GM19468 (cell line): ENCODE results near the gene SF3B3.
"Not testable (repeated sequence)": the region's sequence is repeated elsewhere in the genome, so short reads cannot be mapped to it uniquely, and the experiment has no call there.

ENCODE experiments used
- ATAC-seq: cut with Tn5 transposase; IDR thresholded peaks from one replicate; pipeline ENCODE4 v1.9.1; 2021; ENCODE audit warnings: mild to moderate bottlenecking, moderate library complexity, moderate number of reproducible peaks; ENCODE audit not compliant: unreplicated experiment; ENCODE audit errors: extremely low read depth

The SF3B3 gene

DNA sequence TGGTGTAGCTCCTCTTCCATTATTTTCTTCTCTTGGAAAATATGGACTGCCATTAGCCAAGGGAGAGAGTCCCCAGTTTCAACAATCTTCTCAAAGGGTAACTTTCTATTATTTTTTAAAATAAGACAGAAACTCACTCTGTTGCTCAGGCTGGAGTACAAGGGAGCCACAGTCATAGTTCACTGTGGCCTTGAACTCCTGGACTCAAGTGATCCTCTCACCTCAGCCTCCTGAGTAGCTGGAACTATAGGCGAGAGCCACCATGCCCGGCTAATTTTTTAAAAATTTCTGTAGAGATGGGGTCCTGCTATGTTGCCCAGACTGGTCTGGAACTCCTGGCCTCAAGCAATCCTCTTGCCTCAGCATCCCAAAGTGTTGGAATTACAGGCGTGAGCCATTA lies 13.4 kb upstream of the SF3B3 start:
- no peak for ATAC-seq

DNA sequence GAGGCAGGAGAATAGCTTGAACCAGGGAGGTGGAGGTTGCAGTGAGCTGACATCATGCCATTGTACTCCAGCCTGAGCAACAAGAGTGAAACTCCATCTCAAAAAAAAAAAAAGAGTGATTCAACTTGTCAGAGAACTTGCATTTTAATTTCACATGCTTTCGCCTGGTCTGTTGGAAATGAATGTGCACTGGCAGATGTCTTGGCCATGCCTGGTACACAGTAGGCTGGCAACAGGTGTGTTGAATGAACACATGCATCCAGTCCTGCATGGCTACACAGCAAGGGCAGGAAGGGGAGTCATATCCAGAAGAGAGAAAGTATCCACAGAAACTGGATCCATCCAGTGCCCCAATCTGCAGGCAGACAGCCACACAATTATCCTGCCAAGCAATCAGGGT lies 11.8 kb upstream of the SF3B3 start:
- ATAC-seq = no peak

DNA sequence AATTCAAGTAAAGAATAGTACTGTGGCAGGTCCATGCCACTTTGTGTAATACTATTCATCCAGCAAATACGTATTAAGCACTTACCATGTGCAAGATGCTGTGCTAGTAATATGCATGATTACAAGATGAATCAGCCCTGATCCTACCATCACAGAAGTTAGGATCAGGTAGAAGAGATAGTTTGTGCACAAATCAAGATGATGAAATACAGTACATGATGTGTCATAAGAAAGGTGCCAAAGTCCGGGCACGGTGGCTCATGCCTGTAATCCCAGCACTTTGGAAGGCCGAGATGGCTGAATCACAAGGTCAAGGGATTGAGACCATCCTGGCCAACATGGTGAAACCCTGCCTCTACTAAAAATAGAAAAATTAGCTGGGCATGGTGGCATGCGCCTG lies 11.2 kb upstream of the SF3B3 start:
- ATAC-seq = no peak

DNA sequence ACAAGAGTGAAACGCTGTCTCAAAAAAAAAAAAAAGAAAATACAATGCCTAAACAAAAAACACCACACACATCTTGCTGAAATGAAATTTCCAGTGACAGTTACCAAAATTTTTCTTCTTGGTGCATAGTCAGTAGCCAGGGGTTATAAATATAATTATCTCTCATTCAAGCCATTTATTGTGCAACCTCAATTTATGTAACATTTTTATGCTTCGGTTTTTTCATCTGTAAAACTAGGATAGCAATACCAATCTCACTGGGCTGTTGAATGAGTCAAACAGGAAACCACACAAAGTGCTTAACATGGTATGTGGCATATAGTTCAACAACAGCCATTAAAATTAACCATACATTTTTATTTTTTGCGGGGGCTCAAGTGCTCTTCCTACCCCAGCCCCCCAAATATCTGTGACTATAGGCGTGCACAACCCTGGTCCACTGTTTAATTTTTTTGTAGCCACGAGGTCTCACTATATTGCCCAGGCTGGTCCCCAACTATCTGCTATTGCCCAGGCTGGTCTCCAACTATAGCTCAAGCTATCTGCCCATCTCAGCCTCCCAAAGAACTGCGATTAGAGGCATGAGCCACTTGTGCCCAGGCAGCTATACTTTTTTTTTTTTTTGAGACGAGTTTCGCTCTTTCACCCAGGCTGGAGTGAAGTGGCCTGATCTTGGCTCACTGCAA lies 2.9 kb upstream of the SF3B3 start:
- no peak for ATAC-seq

DNA sequence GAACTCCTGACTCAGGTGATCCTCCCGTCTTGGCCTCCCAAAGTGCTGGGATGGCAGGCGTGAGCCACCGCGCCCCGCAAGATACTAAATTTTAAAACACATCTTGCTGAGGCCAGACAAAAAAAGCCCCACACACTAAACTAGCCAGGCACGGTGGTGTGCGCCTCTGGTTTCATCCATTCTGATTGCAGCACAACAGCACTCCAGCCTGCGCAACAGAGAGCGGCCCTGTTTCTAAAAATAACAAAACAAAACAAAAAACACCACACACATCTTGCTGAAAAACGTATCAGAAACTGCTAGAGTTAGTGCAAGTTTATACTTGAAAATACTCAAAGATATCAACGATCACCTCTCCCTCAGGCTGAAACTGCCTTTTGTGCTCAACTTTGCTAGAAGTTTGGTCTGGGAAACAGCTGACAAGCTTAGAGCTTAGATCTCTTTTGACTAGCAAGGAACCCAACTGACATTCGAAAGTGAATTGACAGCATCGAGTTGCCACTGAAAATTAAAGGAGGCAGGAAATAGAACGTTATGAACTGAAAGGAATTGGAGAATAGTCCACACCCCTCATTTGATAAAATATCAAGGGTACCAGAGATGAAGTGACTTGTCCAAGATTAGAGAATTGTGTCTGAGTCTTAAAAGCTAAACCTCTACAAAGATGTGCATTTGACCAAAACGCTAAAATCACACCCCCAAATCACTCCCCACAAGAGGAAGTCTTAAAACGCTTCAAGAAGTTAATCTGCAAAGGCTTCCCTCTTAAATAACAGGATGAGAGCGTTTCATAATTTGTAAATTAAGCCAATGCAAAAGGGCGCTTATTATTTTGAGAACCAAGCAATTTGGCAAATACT lies 1.2 kb upstream of the SF3B3 start:
- no peak for ATAC-seq

DNA sequence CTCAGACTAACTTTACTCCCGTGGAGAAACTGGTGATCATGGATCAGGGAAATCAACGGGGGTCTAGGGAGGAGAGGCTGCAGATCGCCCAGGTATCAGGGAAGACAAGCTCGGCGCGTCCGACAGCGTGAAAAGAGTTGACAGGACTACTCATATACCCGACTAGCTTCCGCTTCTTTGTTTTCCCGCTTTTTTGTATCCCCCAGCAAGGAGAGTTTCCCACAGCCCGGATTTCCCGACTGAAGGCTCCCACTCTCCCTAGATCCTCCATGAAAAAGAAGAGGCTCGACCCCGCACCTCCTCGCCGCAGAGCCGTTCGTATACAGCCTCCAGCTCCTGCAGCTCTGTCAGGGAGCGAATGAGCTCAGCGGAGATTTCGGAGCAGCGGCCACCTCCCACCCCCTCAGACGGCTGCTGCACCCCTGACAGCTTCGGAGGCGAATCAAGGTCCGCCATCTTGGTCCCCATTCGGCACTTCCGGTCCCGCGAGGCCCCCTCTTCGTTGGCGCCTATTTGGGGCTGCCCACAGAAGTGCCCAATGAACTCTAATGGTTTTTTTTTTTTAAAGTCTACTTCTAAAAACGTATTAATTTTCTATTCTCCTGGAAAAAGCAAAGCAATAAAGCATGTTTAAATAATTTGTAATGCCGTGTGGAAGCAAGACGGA lies 407 bp upstream of the SF3B3 start, which contains the start of gene COG4:
COG4 (minus strand) TSS at position 479 of the 667 bp plus-strand sequence; CDS start at position 468, 11 bp downstream.
- no peak for ATAC-seq

DNA sequence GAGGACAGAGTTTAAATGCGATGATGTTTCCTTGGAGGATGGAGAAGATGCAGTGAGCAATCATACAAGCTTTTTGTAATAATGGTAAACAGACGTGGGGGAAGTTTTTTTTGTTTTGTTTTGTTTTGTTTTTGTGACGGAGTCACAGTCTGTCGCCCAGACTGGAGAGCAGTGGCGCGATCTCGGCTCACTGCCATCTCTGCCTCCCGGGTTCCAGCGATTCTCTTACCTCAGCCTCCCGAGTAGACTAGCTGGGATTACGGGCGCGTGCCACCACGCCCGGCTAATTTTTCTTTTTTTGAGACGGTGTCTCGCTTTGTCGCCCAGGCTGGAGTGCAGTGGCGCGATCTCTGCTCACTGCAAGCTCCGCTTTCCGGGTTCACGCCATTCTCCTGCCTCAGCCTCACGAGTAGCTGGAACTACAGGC lies 796 bp downstream of the SF3B3 start:
- not testable (repeated sequence) for ATAC-seq

DNA sequence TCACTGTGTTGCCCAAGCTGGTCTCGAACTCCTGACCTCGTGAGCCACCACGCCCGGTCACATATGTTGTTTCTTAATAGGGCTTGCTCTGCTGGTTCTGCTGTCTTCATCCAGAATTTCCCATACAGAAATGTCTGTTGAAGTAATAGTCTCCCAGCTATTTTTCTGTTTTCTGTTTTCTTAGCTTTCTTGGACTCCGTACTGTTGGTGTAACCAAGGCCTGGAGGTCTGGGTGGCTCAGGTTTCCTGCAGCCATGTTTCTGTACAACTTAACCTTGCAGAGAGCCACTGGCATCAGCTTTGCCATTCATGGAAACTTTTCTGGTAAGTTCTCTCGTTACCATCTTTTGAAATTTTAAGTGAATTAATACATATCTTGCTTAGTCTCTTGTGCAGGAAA lies 2.8 kb downstream of the SF3B3 start:
- ATAC-seq = no peak

DNA sequence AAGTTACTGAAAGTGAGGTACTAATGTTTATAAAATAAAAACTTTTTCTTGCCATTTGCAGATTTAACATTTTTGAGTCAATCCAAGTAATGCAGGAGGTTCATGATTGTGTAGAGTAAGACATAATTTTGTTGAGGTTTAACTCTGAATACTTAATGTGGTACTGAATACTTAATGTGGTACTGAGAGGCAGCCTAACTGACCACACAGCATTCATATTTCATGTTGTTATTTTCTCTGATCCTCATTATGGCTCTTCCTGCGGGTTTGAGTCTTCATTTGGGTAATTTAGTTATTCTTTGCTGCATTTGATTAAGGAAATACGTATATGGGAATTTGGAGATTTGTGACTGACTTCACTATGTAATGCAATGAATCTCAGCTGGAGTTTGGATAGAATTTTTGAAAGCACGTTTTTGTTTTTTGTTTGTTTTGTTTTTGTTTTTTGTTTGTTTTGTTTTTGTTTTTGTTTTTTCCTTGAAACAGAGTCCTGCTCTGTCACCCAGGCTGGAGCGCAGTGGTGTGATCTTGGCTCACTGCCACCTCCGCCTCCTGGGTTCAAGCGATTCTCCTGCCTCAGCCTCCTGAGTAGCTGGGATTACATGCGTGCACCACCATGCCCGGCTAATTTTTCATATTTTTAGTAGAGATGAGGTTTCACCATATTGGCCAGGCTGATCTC lies 3.8 kb downstream of the SF3B3 start:
- ATAC-seq = no peak

DNA sequence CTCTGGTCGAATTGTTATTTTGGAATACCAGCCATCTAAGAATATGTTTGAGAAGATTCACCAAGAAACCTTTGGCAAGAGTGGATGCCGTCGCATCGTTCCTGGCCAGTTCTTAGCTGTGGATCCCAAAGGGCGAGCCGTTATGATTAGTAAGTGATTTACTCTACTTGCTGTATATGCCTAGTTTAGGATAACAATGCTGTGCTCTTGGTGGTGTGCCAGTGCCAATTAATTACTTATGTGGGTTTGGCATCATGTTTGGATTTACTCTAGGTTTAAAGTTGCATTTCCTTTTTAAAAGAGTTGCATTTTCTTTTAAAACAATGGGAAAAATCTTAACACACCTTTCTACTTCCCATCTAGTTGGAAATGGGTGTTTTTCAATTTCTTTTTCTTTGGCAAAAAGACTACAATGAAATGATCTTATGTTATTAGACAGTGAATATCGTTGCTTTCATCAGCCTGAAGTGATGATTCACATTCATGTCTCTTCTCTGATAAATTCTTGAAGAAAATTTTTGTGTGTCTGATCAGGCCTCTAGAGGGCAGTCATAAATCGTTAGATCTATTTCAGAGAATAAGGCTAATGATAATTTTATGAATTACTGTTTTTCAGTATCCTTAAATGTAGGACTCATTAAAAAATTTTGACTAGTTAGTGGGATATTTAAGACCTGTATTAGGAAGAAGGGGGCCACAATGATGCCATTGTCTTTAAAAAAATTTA lies 5.6 kb downstream of the SF3B3 start:
- ATAC-seq = no peak

DNA sequence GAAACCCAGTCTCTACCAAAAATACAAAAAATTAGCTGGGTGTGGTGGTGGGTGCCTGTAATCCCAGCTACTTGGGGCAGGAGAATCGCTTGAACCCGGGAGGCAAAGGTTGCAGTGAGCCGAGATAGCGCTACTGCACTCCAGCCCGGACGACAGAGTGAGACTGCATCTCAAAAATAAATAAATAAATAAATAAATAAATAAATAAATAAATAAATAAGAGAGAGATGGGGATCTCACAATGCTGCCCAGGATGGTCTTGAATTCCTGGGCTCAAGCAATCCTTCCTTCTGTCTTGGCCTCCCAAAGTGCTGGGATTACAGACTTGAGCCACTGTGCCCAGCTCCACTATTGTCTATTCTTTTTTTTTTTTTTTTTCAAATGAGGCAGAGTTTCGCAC lies 6.3 kb downstream of the SF3B3 start:
- ATAC-seq = not testable (repeated sequence)

DNA sequence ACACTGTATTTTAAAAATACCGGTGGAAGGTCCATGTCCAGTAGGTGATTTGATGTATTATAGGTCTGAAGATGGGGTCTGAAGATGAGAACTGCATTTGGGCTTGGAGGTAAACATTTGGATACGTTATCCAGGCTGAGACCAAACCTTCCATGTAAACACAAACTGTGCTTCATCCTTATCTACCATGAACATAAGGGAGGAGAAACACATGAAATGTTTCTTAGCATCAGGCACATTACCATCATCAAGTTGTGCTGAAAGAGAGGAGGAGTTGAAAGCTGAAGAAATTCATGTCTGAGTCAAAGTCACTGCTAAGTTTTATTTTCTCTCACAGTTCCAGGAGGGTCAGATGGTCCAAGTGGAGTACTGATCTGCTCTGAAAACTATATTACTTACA lies 11.4 kb downstream of the SF3B3 start:
- ATAC-seq = no peak

DNA sequence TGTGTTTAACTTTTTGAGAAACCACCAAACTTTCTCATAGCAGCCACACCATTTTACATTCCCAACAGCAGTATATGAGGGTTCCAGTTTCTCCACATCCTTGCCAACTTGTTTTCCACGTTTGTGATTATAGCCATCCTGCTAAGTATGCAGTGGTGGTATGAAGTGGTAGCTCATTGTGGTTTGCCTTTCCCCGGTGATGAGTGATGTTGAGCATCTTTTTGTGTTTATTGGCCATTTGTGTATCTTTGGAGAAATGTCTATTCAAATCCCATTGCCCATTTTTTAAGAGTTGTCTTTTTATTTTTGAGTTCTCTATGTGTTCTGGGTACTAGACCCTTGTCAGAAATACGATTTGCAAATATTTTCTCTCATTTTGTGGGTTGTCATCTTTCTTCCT lies 17.4 kb downstream of the SF3B3 start:
- ATAC-seq = no peak

DNA sequence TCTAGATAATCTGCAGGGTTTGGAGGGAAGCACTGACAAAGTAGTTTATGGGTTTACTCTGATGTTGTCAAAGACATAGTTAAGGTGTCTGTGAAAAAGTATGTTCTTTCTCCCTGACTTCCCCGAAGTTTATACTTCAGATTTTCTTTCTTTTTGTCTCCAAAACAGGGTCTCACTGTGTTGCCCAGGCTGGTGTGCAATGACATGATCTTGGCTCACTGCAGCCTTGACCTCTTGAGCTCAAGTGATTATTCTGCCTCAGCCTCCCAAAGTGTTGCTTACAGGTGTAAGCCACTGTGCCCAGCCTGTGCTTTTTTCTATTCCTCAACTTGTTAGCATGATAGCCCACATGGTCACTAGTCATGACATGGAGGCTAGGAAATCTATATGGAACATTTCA lies 20.9 kb downstream of the SF3B3 start:
- no peak for ATAC-seq

DNA sequence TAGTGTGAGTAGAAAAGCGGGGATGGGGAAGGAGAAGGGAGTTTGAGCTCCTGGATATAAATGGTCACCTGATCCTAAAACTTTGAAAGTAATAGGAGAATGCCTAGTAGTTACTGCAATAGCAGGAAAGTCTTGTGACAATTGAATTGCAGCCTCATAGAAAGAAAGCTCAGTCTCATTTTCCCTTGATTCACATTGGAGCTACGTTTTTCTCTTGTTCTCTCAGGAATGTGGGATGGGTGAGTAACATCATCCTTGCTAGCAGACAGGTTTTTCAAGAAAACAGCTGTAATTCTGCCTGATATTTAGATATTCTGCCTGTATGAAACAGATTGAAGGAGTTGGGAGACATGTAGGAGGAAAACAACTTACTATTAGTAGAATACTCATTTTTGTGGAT lies 25.3 kb downstream of the SF3B3 start:
- no peak for ATAC-seq

DNA sequence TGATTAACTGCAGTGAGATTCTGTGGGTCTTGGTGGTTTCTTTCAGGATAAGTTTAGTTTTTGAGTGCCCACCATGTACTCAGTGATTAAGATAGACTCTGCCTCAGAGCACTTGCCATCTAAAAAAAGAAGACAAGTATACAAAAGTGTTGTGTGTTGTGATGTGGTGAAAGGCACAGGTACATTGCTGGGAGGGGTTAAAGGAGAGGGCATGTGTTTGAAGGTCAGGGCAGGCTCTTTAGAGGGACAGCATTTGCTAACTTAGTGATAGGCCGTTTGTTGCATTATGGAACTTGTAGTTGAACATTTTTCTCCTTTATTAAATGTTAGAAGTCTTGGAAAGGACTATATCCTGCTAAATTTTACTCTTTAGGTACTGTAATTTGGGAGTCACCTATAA lies 26.5 kb downstream of the SF3B3 start:
- no peak for ATAC-seq

DNA sequence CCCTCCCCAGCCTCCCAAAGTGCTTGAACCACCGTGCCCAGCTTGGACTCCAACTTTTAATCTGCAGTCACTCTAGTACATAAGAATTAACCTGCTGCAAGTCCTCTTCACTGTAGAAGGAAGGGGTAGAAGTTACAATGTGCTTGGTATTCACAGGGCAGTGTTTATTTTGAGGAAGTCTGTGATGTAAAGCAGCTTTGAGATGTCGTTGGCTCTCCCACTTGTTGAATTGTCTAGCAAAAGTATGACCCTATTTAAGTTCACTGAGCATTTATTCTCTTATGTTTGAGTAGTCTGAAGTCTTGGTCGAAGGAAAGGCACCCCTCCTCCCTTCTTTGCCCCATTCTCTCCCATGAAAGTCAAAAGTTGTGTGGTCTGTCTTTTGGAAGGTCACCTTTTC lies 28.2 kb downstream of the SF3B3 start:
- no peak for ATAC-seq

DNA sequence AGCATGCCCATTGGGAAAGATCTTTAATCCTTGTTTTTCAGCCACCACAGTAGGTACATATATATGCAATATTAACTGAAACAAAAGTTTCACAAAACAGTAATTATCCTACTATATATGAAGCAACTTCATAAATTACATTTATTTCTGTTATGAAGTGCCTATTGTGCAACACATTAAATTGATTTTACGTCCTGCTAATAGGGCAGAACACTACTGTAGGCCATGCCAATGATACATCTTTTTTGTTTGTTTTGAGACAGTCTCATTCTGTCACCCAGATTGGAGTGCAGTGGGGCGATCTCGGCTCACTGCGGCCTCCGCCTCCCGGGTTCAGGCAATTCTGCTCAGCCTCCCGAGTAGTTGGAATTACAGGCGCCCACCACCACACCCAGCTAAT lies 29.1 kb downstream of the SF3B3 start:
- ATAC-seq = no peak

DNA sequence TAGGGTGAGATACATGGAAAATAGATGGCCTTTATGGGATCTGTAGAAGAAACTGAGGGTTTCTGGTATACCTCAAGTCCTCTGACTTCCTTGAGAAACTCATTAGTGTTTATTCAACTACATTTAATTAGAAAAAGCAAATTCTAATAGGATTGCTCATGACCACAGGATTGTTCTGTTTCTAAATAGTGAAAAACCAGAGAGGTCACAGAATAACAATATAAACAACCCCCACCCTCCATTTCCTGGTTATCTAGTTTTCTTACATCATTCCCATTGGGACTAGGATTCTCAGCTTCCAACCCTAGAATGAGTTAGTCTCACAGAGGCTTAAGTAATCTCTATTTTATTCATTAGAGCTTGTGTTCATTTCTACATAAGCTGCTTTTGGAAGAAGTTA lies 30.0 kb downstream of the SF3B3 start:
- no peak for ATAC-seq

DNA sequence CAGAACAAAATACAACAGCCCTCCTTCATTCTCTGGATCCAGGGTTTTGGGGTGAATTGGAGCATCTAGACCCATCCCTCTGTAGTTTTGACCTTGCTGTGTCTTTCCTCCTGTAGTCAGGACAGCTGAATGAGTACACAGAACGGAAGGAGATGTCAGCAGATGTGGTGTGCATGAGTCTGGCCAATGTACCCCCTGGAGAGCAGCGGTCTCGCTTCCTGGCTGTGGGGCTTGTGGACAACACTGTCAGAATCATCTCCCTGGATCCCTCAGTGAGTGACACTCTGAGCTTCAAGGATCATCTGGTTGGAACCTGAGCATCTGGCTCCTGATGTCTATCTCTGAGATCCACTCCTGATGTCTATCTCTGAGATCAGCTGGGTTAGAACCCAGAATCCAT lies 32.4 kb downstream of the SF3B3 start:
- no peak for ATAC-seq
